K562 (cell line): ENCODE results near the gene USP12. TPM values are rescaled to one million over a fixed set of nuclear protein-coding genes. Genes with fewer than 3 reads are reported as not detected.

Experiments
- ATF7 ChIP-seq: fragments of 450-650 bp; IDR thresholded peaks from 2 replicates; pipeline ENCODE4 v1.7.1; 2014; ENCODE audit warnings: mild to moderate bottlenecking, moderate library complexity
- CBFB ChIP-seq: sonication (generic); formaldehyde crosslinking; IDR thresholded peaks from 2 replicates; pipeline ENCODE4 v1.4.0; 2020; ENCODE audit warnings: mild to moderate bottlenecking, missing genetic modification reagents
- EP400 ChIP-seq: fragments of 450-650 bp; IDR thresholded peaks from 2 replicates; pipeline ENCODE4 v1.6.1; 2017; ENCODE audit warnings: antibody characterized with exemption, mild to moderate bottlenecking, moderate library complexity
- FOXM1 ChIP-seq, 2 experiments: fragments of 450-650 bp in 1 of 2; sonication (generic) in 1 of 2; formaldehyde crosslinking in 1 of 2; IDR thresholded peaks; 2 replicates each; pipeline versions ENCODE4 v1.6.1 to v1.9.0; 2017 to 2022; ENCODE audit warnings: low read depth in 2 of 2, mild to moderate bottlenecking in 2 of 2, missing genetic modification reagents in 1 of 2, moderate library complexity in 1 of 2
- GTF2E2 ChIP-seq: fragments of 200-800 bp; sonication (Bioruptor generic); IDR thresholded peaks from 2 replicates; pipeline ENCODE4 v1.6.1; 2016; ENCODE audit warnings: missing genetic modification characterization, missing compliant biosample characterization
- HDAC8 ChIP-seq: fragments of 450-650 bp; IDR thresholded peaks from 2 replicates; pipeline ENCODE4 v1.6.1; 2016; ENCODE audit warnings: mild to moderate bottlenecking, missing genetic modification characterization, moderate library complexity, missing compliant biosample characterization
- HNRNPL ChIP-seq: fragments of 200-400 bp; formaldehyde crosslinking; IDR thresholded peaks from 2 replicates; pipeline ENCODE4 v1.6.1; 2017; ENCODE audit warnings: low read depth, mild to moderate bottlenecking, low read length
- JUN ChIP-seq, 2 experiments: sonication (generic) in 1 of 2; formaldehyde crosslinking in 1 of 2; IDR thresholded peaks; 2 replicates each; pipeline versions ENCODE4 v1.6.1 to v1.8.0; 2012 to 2022; ENCODE audit warnings: borderline replicate concordance in 2 of 2, mild to moderate bottlenecking in 2 of 2, improper control_type of control experiment in 1 of 2, low read depth in 1 of 2, low read length in 1 of 2, missing genetic modification reagents in 1 of 2
- KAT7 ChIP-seq: sonication (generic); formaldehyde crosslinking; IDR thresholded peaks from 2 replicates; pipeline ENCODE4 v1.8.0; 2022; ENCODE audit warnings: missing genetic modification reagents, mild to moderate bottlenecking, borderline replicate concordance
- NR2F6 ChIP-seq: fragments of 450-650 bp; formaldehyde crosslinking; IDR thresholded peaks from 2 replicates; pipeline ENCODE4 v1.4.0; 2020; ENCODE audit warnings: mild to moderate bottlenecking
- RCOR1 ChIP-seq, 2 experiments: IDR thresholded peaks; 2 replicates each; pipeline ENCODE4 v1.6.1; 2012; ENCODE audit warnings: low read depth in 2 of 2, low read length in 2 of 2, borderline replicate concordance in 1 of 2, improper control_type of control experiment in 1 of 2
- SAFB ChIP-seq: fragments of 200-400 bp; formaldehyde crosslinking; IDR thresholded peaks from 2 replicates; pipeline ENCODE4 v1.6.1; 2017; ENCODE audit warnings: low read depth, low read length, borderline replicate concordance
- SIN3B ChIP-seq: fragments of 450-650 bp; IDR thresholded peaks from 2 replicates; pipeline ENCODE4 v1.6.1; 2017; ENCODE audit warnings: low read depth, mild to moderate bottlenecking, moderate library complexity
- SMARCC2 ChIP-seq: fragments of 450-650 bp; IDR thresholded peaks from 2 replicates; pipeline ENCODE4 v1.6.1; 2017; ENCODE audit warnings: antibody characterized with exemption, moderate library complexity, mild to moderate bottlenecking, low read depth
- SMARCE1 ChIP-seq: fragments of 450-650 bp; IDR thresholded peaks from 2 replicates; pipeline ENCODE4 v1.7.1; 2016; ENCODE audit warnings: mild to moderate bottlenecking
- THRAP3 ChIP-seq: fragments of 450-650 bp; IDR thresholded peaks from 2 replicates; pipeline ENCODE4 v1.6.1; 2016; ENCODE audit warnings: mild to moderate bottlenecking, inconsistent platforms, borderline replicate concordance
- ZNF263 ChIP-seq: sonication (generic); formaldehyde crosslinking; IDR thresholded peaks from 2 replicates; pipeline ENCODE4 v1.8.0; 2022; ENCODE audit warnings: mild to moderate bottlenecking, missing genetic modification reagents, borderline replicate concordance
- ZNF79 ChIP-seq: fragments of 250-450 bp; sonication (Bioruptor Pico); IDR thresholded peaks from 2 replicates; pipeline ENCODE4 v1.4.0; 2020; ENCODE audit warnings: low read depth, mild to moderate bottlenecking, moderate library complexity
- polyA plus RNA-seq, 8 experiments: library from polyadenylated mRNA; depleted of rRNA in 4 of 8; stranded (reverse) in 5 of 8; unstranded in 3 of 8; fragments of >200 nt; fragmentation: Nextera tagmentation in 2 of 8; fragmentation: Illumina TruSeq in 1 of 8; extraction: Ambion mirVana in 2 of 8; extraction: Trizol in 1 of 8; gene quantifications; 2 replicates each; pipeline versions ENCODE4 v1.2.1 to v1.2.3, GENCODE V29; 2011 to 2014; ENCODE audit warnings: inconsistent platforms in 1 of 8, missing spikeins in 1 of 8
- total RNA-seq, 7 experiments: library from RNA; depleted of rRNA in 6 of 7; stranded (reverse); fragments of >200 nt in 6 of 7; fragmentation: Illumina TruSeq in 2 of 7; extraction: Trizol in 2 of 7; gene quantifications; 2 replicates each; pipeline versions ENCODE4 v1.2.1 to v1.2.3, GENCODE V29; 2011 to 2021; ENCODE audit warnings: low replicate concordance in 1 of 7
- TF ChIP-seq, protein P1 (sequence below): sonication (generic); formaldehyde crosslinking; IDR thresholded peaks from 2 replicates; pipeline ENCODE4 v1.8.1; 2022; ENCODE audit warnings: missing genetic modification reagents
- TF ChIP-seq, protein P2 (sequence below): fragments of 250-450 bp; sonication (Bioruptor Pico); IDR thresholded peaks from 2 replicates; pipeline ENCODE4 v1.5.0; 2021; ENCODE audit warnings: mild to moderate bottlenecking, borderline replicate concordance
- TF ChIP-seq, protein P3 (sequence below): fragments of 250-450 bp; sonication (Bioruptor Pico); IDR thresholded peaks from 2 replicates; pipeline ENCODE4 v1.5.0; 2020; ENCODE audit warnings: mild to moderate bottlenecking, borderline replicate concordance

USP12 gene
- total and polyA plus RNA-seq, 9 of the 15 experiments (the other 6 are each of a cell fraction or from before 2014, with no cell fraction given): 1.8 to 20.5 (median 13.3) TPM

GRCh38 chr13:27182844-27183497 is 11.4 kb upstream of the USP12 start (continued):
- TF ChIP-seq, protein P1, sequence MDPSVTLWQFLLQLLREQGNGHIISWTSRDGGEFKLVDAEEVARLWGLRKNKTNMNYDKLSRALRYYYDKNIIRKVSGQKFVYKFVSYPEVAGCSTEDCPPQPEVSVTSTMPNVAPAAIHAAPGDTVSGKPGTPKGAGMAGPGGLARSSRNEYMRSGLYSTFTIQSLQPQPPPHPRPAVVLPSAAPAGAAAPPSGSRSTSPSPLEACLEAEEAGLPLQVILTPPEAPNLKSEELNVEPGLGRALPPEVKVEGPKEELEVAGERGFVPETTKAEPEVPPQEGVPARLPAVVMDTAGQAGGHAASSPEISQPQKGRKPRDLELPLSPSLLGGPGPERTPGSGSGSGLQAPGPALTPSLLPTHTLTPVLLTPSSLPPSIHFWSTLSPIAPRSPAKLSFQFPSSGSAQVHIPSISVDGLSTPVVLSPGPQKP (CRISPR knock-in tag): no peak
- TF ChIP-seq, protein P2, sequence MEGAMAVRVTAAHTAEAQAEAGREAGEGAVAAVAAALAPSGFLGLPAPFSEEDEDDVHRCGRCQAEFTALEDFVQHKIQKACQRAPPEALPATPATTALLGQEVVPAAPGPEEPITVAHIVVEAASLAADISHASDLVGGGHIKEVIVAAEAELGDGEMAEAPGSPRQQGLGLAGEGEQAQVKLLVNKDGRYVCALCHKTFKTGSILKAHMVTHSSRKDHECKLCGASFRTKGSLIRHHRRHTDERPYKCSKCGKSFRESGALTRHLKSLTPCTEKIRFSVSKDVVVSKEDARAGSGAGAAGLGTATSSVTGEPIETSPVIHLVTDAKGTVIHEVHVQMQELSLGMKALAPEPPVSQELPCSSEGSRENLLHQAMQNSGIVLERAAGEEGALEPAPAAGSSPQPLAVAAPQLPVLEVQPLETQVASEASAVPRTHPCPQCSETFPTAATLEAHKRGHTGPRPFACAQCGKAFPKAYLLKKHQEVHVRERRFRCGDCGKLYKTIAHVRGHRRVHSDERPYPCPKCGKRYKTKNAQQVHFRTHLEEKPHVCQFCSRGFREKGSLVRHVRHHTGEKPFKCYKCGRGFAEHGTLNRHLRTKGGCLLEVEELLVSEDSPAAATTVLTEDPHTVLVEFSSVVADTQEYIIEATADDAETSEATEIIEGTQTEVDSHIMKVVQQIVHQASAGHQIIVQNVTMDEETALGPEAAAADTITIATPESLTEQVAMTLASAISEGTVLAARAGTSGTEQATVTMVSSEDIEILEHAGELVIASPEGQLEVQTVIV (CRISPR knock-in tag): no peak
- TF ChIP-seq KAT7: no peak
- TF ChIP-seq CBFB: no peak
- TF ChIP-seq RCOR1 (IDR thresholded peaks at IDR 0.05; ENCODE audit: borderline replicate concordance in 1 of 2, low read depth in 2 of 2, low read length in 2 of 2): peak in 1 of 2 experiments; percentile 60; a peak in 1 of 4 replicates
- no peak for TF ChIP-seq ZNF79 (CRISPR knock-in tag)
- TF ChIP-seq HDAC8 (tag): no peak
- TF ChIP-seq, protein P3, sequence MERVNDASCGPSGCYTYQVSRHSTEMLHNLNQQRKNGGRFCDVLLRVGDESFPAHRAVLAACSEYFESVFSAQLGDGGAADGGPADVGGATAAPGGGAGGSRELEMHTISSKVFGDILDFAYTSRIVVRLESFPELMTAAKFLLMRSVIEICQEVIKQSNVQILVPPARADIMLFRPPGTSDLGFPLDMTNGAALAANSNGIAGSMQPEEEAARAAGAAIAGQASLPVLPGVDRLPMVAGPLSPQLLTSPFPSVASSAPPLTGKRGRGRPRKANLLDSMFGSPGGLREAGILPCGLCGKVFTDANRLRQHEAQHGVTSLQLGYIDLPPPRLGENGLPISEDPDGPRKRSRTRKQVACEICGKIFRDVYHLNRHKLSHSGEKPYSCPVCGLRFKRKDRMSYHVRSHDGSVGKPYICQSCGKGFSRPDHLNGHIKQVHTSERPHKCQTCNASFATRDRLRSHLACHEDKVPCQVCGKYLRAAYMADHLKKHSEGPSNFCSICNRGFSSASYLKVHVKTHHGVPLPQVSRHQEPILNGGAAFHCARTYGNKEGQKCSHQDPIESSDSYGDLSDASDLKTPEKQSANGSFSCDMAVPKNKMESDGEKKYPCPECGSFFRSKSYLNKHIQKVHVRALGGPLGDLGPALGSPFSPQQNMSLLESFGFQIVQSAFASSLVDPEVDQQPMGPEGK (CRISPR knock-in tag): no peak
- no peak for TF ChIP-seq NR2F6 (CRISPR knock-in tag)
- no peak for TF ChIP-seq FOXM1 (IDR thresholded peaks at IDR 0.05; ENCODE audit: low read depth)
- no peak for TF ChIP-seq FOXM1 (CRISPR knock-in tag; IDR thresholded peaks at IDR 0.05; ENCODE audit: low read depth)
- no peak for TF ChIP-seq THRAP3
- no peak for TF ChIP-seq HNRNPL
- TF ChIP-seq ZNF263 (CRISPR knock-in tag): peak; percentile 79; the same call in 1 of the 2 replicates
- TF ChIP-seq SIN3B: no peak
- peak; percentile 94 for TF ChIP-seq JUN (IDR thresholded peaks at IDR 0.05; ENCODE audit: borderline replicate concordance, low read depth, low read length)
- TF ChIP-seq JUN (CRISPR knock-in tag; IDR thresholded peaks at IDR 0.05; ENCODE audit: borderline replicate concordance): no peak
- peak; percentile 92 for TF ChIP-seq ATF7
- TF ChIP-seq EP400: peak; percentile 33; the same call in 1 of the 2 replicates
- peak; percentile 91 for TF ChIP-seq SMARCE1
- peak; percentile 78 for TF ChIP-seq SMARCC2
- no peak for TF ChIP-seq SAFB
- no peak for TF ChIP-seq GTF2E2 (tag)
